Upper lobe of right lung (tissue), 1 donor: Measurements from ENCODE around the gene NET1. TPM values are rescaled to one million over a fixed set of nuclear protein-coding genes. Genes with fewer than 3 reads are reported as not detected.
"Not testable (repeated sequence)": the region's sequence is repeated elsewhere in the genome, so short reads cannot be mapped to it uniquely, and the experiment has no call there.

ENCODE experiments used
- ATAC-seq: fragments of 200-7000 bp; cut with Tn5 transposase; one replicate; pipeline ENCODE4 v1.9.1; 2020; ENCODE audit warnings: mild to moderate bottlenecking, moderate library complexity
- DNase-seq: peaks from one replicate; pipeline ENCODE4 v3.0.0-alpha.2; 2020
- H3K27ac ChIP-seq: fragments of 200-600 bp; one replicate; pipeline ENCODE4 v1.8.0; 2022
- H3K27me3 ChIP-seq: fragments of 200-600 bp; one replicate; pipeline ENCODE4 v1.8.0; 2022; ENCODE audit warnings: mild to moderate bottlenecking
- H3K36me3 ChIP-seq: fragments of 200-600 bp; one replicate; pipeline ENCODE4 v1.8.0; 2022
- H3K4me1 ChIP-seq: fragments of 200-600 bp; one replicate; pipeline ENCODE4 v1.8.0; 2022
- H3K4me3 ChIP-seq: fragments of 200-600 bp; one replicate; pipeline ENCODE4 v1.8.0; 2022; ENCODE audit warnings: mild to moderate bottlenecking
- H3K9me3 ChIP-seq: fragments of 200-600 bp; one replicate; pipeline ENCODE4 v1.8.0; 2022
- intact Hi-C: fragments of 100-400 bp; cut with DNase I; formaldehyde crosslinking; loops from one replicate; pipeline ENCODE4 v1.11.0; 2022
- total RNA-seq: library from RNA; stranded (reverse); fragmentation: NEBNext Ultra II Directional; extraction: Animal tissue kit (Norgen Biotek cat#: 25700); gene quantifications from one replicate; pipeline ENCODE4 v1.2.1, GENCODE V29; 2021
- TF ChIP-seq, protein P1 (sequence below): fragments of 200-600 bp; IDR thresholded peaks from one replicate; pipeline ENCODE4 v1.8.0; 2022; ENCODE audit warnings: antibody characterized with exemption
- donor health status: DM: no; HTN: yes; CAD: no; lungs with severe emphysema.

NET1 gene
- total RNA-seq, 1 donor from 2014 or later, result 42.8 TPM

DNA sequence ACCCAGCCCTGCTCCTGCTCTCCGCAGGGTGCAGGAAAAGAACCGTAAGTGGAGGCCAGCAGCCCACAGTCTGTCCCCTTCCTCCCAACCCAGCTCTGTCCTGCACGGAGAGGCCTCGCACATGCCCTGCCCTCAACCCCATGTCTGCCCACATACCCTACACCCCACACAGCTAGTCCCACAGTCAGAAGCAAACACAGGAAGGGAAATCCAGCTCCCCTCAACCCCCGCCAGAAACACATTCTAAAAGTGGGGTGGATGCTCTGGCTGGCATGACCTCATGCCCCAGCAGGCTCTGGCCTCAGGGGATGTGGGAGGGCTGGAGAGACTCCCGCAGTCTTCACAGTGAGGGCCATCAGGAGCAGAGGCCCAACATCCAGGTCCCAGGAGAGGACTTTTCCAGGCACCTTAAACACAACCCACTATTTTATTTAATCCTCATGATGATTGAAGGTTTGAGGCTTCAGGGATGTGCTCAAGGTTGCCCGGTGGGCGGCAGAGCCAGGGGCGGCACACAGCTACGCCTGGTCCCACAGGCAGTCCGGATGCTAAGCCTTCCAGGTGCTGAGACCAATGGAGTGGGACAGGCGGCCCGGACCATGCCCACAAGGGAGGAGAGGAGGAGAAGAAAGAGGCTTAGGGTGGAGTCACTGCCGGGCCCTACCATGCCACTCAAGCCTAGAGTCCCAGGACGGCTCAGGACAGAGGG is 57.1 kb downstream of the NET1 start:
- TF ChIP-seq, protein P1, sequence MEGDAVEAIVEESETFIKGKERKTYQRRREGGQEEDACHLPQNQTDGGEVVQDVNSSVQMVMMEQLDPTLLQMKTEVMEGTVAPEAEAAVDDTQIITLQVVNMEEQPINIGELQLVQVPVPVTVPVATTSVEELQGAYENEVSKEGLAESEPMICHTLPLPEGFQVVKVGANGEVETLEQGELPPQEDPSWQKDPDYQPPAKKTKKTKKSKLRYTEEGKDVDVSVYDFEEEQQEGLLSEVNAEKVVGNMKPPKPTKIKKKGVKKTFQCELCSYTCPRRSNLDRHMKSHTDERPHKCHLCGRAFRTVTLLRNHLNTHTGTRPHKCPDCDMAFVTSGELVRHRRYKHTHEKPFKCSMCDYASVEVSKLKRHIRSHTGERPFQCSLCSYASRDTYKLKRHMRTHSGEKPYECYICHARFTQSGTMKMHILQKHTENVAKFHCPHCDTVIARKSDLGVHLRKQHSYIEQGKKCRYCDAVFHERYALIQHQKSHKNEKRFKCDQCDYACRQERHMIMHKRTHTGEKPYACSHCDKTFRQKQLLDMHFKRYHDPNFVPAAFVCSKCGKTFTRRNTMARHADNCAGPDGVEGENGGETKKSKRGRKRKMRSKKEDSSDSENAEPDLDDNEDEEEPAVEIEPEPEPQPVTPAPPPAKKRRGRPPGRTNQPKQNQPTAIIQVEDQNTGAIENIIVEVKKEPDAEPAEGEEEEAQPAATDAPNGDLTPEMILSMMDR, result no peak
- intact Hi-C loops, result no loop called here
- ATAC-seq, result no peak
- Histone ChIP-seq H3K4me1 (no peaks in the 10 kb centered on the region), H3K4me3 (no peak overlapping the region), H3K27ac (no peak overlapping the region), H3K27me3 (no peaks in the 10 kb centered on the region), H3K36me3 (no peaks in the 10 kb centered on the region), H3K9me3 (no peaks in the 10 kb centered on the region)
- no peak for DNase-seq

- ATAC-seq (no peak), DNase-seq (no peak)
- H3K4me1 ChIP-seq, result no peaks in the 10 kb centered on the region
- intact Hi-C loops, result no loop called here
- TF ChIP-seq, protein P1, result no peak
- no peaks in the 10 kb centered on the region for H3K27me3 ChIP-seq
- no peaks in the 10 kb centered on the region for H3K36me3 ChIP-seq
- no peak overlapping the region for H3K4me3 ChIP-seq
- no peaks in the 10 kb centered on the region for H3K9me3 ChIP-seq
- H3K27ac ChIP-seq, result no peak overlapping the region
Observed at GRCh38 chr10:5470062-5470751, 57.9 kb downstream of the NET1 start.

DNA sequence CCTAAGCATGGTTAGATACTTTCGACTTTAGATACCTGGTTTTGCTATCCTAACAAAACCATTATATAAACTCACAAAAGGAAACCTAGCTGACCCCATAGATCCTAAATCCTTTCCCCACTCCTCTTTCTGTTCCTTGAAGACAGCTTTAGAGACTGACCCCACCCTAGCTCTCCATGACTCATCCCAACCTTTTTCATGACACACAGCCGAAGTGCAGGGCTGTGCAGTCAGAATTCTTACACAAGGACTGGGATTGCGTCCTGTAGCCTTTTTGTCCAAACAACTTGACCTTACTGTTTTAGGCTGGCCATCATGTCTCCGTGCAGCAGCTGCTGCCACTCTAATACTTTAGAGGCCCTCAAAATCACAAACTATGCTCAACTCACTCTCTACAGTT is 62.3 kb downstream of the NET1 start:
- intact Hi-C loops, H3K9me3 ChIP-seq, H3K36me3 ChIP-seq, H3K27me3 ChIP-seq, ATAC-seq, H3K27ac ChIP-seq, H3K4me3 ChIP-seq, H3K4me1 ChIP-seq, DNase-seq: not testable (repeated sequence)

DNA sequence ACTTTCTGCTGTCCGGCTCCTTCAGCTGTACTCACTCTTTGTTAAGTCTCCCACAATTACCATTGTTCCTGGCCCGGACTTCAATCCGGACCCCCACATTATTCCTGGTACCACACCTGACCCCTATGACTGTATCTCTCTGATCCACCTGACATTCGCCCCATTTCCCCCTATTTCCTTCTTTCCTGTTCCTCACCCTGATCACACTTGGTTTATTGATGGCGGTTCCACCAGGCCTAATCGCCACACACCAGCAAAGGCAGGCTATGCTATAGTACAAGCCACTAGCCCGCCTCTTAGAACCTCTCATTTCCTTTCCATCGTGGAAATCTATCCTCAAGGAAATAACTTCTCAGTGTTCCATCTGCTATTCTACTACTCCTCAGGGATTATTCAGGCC is 62.7 kb downstream of the NET1 start:
- H3K4me1 ChIP-seq, H3K27ac ChIP-seq, DNase-seq, H3K9me3 ChIP-seq, H3K27me3 ChIP-seq, H3K4me3 ChIP-seq, ATAC-seq, intact Hi-C loops, H3K36me3 ChIP-seq: not testable (repeated sequence)

DNA sequence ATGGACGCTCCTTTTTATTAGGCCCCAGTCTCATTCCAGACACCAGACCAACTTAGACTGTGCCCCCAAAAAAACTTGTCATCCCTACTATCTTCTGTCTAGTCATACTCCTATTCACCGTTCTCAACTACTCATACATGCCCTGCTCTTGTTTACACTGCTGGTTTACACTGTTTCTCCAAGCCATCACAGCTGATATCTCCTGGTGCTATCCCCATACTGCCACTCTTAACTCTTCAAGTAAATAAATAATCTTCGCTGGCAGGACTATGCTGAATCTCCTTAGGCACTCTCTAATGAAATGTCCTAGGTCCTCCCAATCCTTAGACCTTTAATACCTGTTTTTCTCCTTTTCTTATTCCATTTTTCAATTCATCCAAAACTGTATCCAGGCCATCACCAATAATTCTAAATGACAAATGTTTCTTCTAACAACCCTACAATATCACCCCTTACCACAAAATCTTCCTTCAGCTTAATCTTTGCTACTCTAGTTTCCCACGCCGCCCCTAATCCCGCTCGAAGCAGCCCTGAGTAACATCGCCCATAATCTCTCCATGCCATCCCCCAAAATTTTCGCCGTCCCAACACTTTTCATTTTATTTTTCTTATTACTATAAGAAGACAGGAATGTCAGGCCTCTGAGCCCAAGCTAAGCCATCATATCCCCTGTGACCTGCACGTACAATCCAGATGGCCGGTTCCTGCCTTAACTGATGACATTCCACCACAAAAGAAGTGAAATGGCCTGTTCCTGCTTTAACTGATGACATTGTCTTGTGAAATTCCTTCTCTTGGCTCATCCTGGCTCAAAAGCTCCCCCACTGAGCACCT is 63.8 kb downstream of the NET1 start:
- intact Hi-C loops, ATAC-seq, DNase-seq, H3K27ac ChIP-seq, H3K9me3 ChIP-seq, H3K27me3 ChIP-seq, H3K36me3 ChIP-seq, H3K4me1 ChIP-seq, H3K4me3 ChIP-seq: not testable (repeated sequence)

DNA sequence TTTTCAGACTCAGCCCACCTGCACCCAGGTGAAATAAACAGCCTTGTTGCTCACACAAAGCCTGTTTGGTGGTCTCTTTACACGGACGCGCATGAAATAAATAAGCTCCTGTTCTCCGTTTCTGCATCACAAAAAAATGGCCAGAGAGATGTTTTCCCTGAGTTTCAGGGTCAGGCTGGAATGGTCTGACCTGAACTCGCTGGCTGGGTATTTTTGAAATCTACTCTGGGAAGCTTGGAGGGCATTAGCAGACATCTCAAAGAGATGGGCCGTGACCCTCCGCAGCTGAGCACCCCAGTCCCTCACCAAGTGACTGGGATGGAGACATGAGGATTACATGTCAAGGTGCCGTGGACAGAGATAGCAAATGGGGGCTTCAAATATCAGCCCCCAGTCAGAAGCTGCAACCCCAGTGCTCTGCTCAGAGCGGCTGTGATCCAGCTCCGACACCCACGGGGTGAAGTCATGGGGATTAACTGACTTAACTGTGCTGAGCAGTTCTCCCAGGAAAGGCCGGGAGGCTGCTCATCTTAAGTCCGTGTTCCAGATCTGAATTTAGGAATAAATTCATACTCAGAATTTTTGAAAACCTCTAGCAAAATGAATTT is 64.7 kb downstream of the NET1 start:
- no peak overlapping the region for H3K4me3 ChIP-seq
- H3K4me1 ChIP-seq, result no peaks in the 10 kb centered on the region
- DNase-seq (no peak), ATAC-seq (no peak)
- H3K36me3 ChIP-seq, result no peaks in the 10 kb centered on the region
- intact Hi-C loops, result no loop called here
- H3K27ac ChIP-seq, result no peak overlapping the region
- H3K9me3 ChIP-seq, result no peaks in the 10 kb centered on the region
- no peaks in the 10 kb centered on the region for H3K27me3 ChIP-seq
- TF ChIP-seq, protein P1, result no peak
